Fibroblast of lung (primary cell): ENCODE results near the gene PDZD7.

ENCODE experiments used
- EZH2 ChIP-seq: IDR thresholded peaks from 2 replicates; pipeline ENCODE4 v1.5.1; 2012; ENCODE audit warnings: low read length, control low read depth, mild to moderate bottlenecking; ENCODE audit errors: missing control alignments
- TF ChIP-seq, protein P1 (sequence below), 2 donors: IDR thresholded peaks in 1 of 2; conservative IDR thresholded peaks in 1 of 2; 1 replicate in 1 of 2; 2 replicates in 1 of 2; pipeline ENCODE4 v1.5.1; 2011 to 2012; ENCODE audit warnings: low read length in 2 of 2, control low read depth in 1 of 2, inconsistent platforms in 1 of 2, low read depth in 1 of 2, mild to moderate bottlenecking in 1 of 2

DNA sequence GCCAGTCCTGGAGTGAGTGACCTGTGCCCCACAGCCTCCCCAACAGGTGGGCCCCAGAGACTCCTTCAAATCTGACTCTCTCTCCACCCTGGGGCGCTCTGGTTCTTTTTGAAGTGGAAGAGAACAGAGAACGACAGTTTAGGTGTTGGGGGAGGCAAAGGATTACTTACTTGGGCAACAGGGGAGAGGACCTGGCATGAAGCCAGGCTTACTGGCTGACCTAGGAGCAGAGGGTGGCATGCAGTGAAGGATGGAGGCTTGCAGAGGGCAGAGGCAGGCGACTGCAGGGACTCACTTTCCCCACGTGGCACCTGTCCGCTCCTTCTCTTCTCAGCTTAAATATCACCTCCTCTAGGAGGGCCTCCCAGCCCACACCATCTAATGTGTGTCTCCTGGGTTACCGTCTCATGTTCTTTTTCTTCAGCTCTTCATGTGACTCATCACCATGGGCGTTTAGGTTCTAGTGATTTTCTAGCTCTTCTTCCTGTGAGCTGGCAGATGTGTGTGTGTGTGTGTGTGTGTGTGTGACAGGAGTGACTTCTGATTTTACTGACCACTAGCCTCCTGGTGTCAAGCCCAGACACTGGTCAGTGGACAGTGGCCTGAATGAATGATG lies 15.9 kb downstream of the PDZD7 start:
- TF ChIP-seq, protein P1, sequence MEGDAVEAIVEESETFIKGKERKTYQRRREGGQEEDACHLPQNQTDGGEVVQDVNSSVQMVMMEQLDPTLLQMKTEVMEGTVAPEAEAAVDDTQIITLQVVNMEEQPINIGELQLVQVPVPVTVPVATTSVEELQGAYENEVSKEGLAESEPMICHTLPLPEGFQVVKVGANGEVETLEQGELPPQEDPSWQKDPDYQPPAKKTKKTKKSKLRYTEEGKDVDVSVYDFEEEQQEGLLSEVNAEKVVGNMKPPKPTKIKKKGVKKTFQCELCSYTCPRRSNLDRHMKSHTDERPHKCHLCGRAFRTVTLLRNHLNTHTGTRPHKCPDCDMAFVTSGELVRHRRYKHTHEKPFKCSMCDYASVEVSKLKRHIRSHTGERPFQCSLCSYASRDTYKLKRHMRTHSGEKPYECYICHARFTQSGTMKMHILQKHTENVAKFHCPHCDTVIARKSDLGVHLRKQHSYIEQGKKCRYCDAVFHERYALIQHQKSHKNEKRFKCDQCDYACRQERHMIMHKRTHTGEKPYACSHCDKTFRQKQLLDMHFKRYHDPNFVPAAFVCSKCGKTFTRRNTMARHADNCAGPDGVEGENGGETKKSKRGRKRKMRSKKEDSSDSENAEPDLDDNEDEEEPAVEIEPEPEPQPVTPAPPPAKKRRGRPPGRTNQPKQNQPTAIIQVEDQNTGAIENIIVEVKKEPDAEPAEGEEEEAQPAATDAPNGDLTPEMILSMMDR (conservative IDR thresholded peaks at IDR 0.05 in 1 of 2, IDR thresholded peaks at IDR 0.05 in 1 of 2; ENCODE audit: low read depth in 1 of 2, low read length in 2 of 2) = no peak
- no peak for TF ChIP-seq EZH2
